GM23338 (cell line): Measurements from ENCODE around the gene FAM185A. TPM values are rescaled to one million over a fixed set of nuclear protein-coding genes. Genes with fewer than 3 reads are reported as not detected.
"Not testable (repeated sequence)": the region's sequence is repeated elsewhere in the genome, so short reads cannot be mapped to it uniquely, and the experiment has no call there.

Experiments
- ATAC-seq: fragments of 200-7000 bp; cut with Tn5 transposase; 3 replicates; pipeline ENCODE4 v1.9.1; 2020
- DNase-seq: peaks from one replicate; pipeline ENCODE4 v3.0.0-alpha.2; 2015; ENCODE audit warnings: low spot score
- H2AFZ ChIP-seq: fragments of 200-600 bp; sonication (generic); 2 replicates; pipeline ENCODE4 v1.8.0; 2016; ENCODE audit warnings: antibody characterized with exemption, mild to moderate bottlenecking, moderate library complexity
- H3F3A ChIP-seq: fragments of 200-600 bp; sonication (generic); replicated peaks from 2 replicates; pipeline ENCODE4 v1.8.0; 2017; ENCODE audit warnings: antibody characterized with exemption, mixed run types, low read depth
- H3K27ac ChIP-seq: fragments of 200-600 bp; sonication (generic); 2 replicates; pipeline ENCODE4 v1.6.1; 2016; ENCODE audit warnings: low read depth
- H3K27me3 ChIP-seq: fragments of 200-600 bp; sonication (generic); 2 replicates; pipeline ENCODE4 v1.8.0; 2016; ENCODE audit warnings: mild to moderate bottlenecking, mixed run types, moderate library complexity; ENCODE audit not compliant: insufficient read depth
- H3K36me3 ChIP-seq: fragments of 200-600 bp; sonication (generic); 2 replicates; pipeline ENCODE4 v1.8.0; 2016; ENCODE audit warnings: mild to moderate bottlenecking; ENCODE audit not compliant: insufficient read depth
- H3K4me1 ChIP-seq: fragments of 200-600 bp; sonication (generic); 2 replicates; pipeline ENCODE4 v1.8.0; 2016; ENCODE audit warnings: mild to moderate bottlenecking, moderate library complexity; ENCODE audit not compliant: insufficient read depth
- H3K4me2 ChIP-seq: fragments of 200-600 bp; sonication (generic); 2 replicates; pipeline ENCODE4 v1.7.1; 2017; ENCODE audit warnings: mixed run types
- H3K4me3 ChIP-seq: fragments of 200-600 bp; sonication (generic); 2 replicates; pipeline ENCODE4 v1.6.1; 2016; ENCODE audit warnings: mixed run types
- H3K79me2 ChIP-seq: fragments of 200-600 bp; sonication (generic); replicated peaks from 2 replicates; pipeline ENCODE4 v1.8.0; 2017; ENCODE audit warnings: mild to moderate bottlenecking; ENCODE audit not compliant: insufficient read depth
- H3K9me2 ChIP-seq: fragments of 200-600 bp; sonication (generic); 2 replicates; pipeline ENCODE4 v1.8.0; 2017; ENCODE audit not compliant: insufficient read depth
- H4K20me1 ChIP-seq: fragments of 200-600 bp; sonication (generic); replicated peaks from 2 replicates; pipeline ENCODE4 v1.8.0; 2017; ENCODE audit warnings: mild to moderate bottlenecking; ENCODE audit not compliant: insufficient read depth
- H3K27ac Mint-ChIP-seq: 2 replicates; pipeline ENCODE4 v1.8.0; 2020; ENCODE audit warnings: inconsistent platforms, mild to moderate bottlenecking, moderate library complexity, mixed read lengths
- H3K27me3 Mint-ChIP-seq: 3 replicates; pipeline ENCODE4 v1.8.0; 2022; ENCODE audit warnings: low read depth, mild to moderate bottlenecking, moderate library complexity, mixed read lengths, inconsistent platforms; ENCODE audit not compliant: insufficient read depth, poor library complexity
- H3K36me3 Mint-ChIP-seq: 3 replicates; pipeline ENCODE4 v1.8.0; 2021; ENCODE audit warnings: low read depth, mild to moderate bottlenecking, inconsistent platforms, moderate library complexity, mixed read lengths
- H3K4me1 Mint-ChIP-seq: 3 replicates; pipeline ENCODE4 v1.8.0; 2020; ENCODE audit warnings: mild to moderate bottlenecking, inconsistent platforms, mixed read lengths
- H3K4me3 Mint-ChIP-seq: 3 replicates; pipeline ENCODE4 v1.8.0; 2021; ENCODE audit warnings: moderate library complexity, mild to moderate bottlenecking, inconsistent platforms, mixed read lengths
- H3K9me3 Mint-ChIP-seq: 3 replicates; pipeline ENCODE4 v1.8.0; 2020; ENCODE audit warnings: moderate library complexity, mild to moderate bottlenecking, inconsistent platforms, mixed read lengths
- polyA plus RNA-seq: library from polyadenylated mRNA; unstranded; fragments of >200 nt; fragmentation: Nextera tagmentation; extraction: Ambion mirVana; gene quantifications from 2 replicates; pipeline ENCODE4 v1.2.1, GENCODE V29; 2016
- total RNA-seq: library from RNA; depleted of rRNA; stranded (reverse); fragments of >200 nt; shearing (Covaris generic); gene quantifications from 2 replicates; pipeline ENCODE4 v1.2.3, GENCODE V29; 2014

Gene FAM185A
- total and polyA plus RNA-seq, 2 experiments from 2014 or later: 5.7 to 11.7 TPM

DNA sequence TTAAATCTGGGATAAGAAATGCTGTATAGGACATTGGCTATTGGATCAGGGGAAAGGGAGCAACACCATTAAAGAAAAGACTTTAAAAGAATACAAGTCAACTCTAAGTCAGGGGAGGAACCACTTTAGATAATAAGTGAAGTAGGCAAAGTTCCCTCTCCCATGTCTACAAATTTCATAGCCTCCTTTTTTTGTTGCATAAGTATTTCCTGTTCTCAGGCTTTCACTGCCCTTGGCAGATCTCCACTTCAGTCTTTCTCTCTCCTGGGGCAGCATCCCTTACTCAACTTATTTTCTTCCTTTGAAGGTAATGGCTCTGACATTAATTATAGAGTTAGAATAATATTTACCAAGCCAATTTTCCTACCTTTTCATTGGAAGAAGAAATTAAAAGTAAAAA, 30.3 kb upstream of the FAM185A start:
- not testable (repeated sequence) for ATAC-seq, H3K4me1 ChIP-seq, H3K27me3 ChIP-seq, H3K27ac ChIP-seq, H3K36me3 Mint-ChIP-seq, H2AFZ ChIP-seq, H3F3A ChIP-seq, DNase-seq, H4K20me1 ChIP-seq, H3K4me2 ChIP-seq, H3K27ac Mint-ChIP-seq, H3K4me1 Mint-ChIP-seq, H3K4me3 ChIP-seq, H3K36me3 ChIP-seq, H3K27me3 Mint-ChIP-seq, H3K9me2 ChIP-seq, H3K4me3 Mint-ChIP-seq, H3K79me2 ChIP-seq
- peaks cover 14% of the 10 kb centered on the region for H3K9me3 Mint-ChIP-seq

DNA sequence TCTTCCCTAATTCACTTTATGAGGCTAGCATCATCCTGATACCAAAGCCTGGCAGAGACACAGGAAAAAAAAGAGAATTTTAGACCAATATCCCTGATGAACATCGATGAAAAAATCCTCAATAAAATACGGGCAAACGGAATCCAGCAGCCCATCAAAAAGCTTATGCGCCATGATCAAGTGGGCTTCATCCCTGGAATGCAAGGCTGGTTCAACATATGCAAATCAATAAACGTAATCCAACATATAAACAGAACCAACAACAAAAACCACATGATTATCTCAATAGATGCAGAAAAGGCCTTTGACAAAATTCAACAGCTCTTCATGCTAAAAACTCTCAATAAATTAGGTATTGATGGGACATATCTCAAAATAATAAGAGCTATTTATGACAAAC, 22.6 kb upstream of the FAM185A start:
- H3K9me3 Mint-ChIP-seq: peaks cover 31% of the 10 kb centered on the region
- H2AFZ ChIP-seq, H3K4me3 ChIP-seq: not testable (repeated sequence)

DNA sequence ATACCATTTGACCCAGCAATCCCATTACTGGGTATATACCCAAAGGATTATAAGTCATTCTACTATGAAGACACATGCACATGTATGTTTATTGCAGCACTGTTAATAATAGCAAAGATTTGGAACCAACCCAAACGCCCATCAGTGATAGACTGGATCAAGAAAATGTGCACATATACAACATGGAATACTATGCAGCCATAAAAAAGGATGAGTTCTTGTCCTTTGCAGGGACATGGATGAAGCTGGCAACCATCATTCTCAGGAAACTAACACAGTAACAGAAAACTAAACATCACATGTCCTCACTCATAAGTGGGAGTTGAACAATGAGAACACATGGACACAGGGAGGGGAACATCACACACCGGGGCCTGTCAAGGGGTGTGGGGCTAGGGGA, 19.1 kb upstream of the FAM185A start:
- not testable (repeated sequence) for H4K20me1 ChIP-seq, H3K79me2 ChIP-seq, H3K36me3 ChIP-seq, H3K27ac ChIP-seq, H3K4me3 Mint-ChIP-seq, H3K27me3 Mint-ChIP-seq, H3K4me1 ChIP-seq, H3K9me2 ChIP-seq, H3F3A ChIP-seq, DNase-seq, H3K4me3 ChIP-seq, H3K27me3 ChIP-seq, H3K4me1 Mint-ChIP-seq, ATAC-seq, H3K36me3 Mint-ChIP-seq, H3K27ac Mint-ChIP-seq, H2AFZ ChIP-seq, H3K4me2 ChIP-seq
- H3K9me3 Mint-ChIP-seq: peaks cover 10% of the 10 kb centered on the region; the same call in 2 of the 3 replicates

More for the DNA sequence above, 22.6 kb upstream of the FAM185A start:
- not testable (repeated sequence) for H3F3A ChIP-seq, H3K27me3 Mint-ChIP-seq, H3K36me3 ChIP-seq, H3K9me2 ChIP-seq, DNase-seq, H3K27ac Mint-ChIP-seq, H3K27me3 ChIP-seq, ATAC-seq, H4K20me1 ChIP-seq, H3K4me1 ChIP-seq, H3K79me2 ChIP-seq, H3K4me2 ChIP-seq, H3K4me3 Mint-ChIP-seq, H3K36me3 Mint-ChIP-seq, H3K4me1 Mint-ChIP-seq, H3K27ac ChIP-seq

DNA sequence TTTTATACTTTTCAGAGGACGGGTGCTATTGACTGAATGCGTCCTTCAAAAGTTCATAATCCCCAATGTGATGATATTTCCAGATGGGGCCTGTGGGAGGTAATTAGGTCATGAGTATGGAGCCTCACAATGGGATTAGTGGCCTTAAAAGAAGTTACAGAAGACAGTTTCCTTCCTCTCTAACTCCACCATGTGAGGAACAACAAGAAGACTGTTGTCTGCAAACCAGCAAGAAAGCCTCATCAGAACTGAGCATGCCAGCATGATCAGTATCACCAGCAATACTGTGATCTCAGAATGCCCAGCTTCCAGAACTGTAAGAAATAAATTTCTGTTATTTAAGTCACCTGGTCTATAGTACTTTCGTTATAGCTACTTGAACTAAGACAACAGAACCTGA, 18.4 kb upstream of the FAM185A start:
- H3K27ac Mint-ChIP-seq, H3K36me3 Mint-ChIP-seq, H3K4me1 Mint-ChIP-seq, H2AFZ ChIP-seq, H3K27me3 ChIP-seq, DNase-seq, H3F3A ChIP-seq, H3K4me2 ChIP-seq, H3K9me2 ChIP-seq, H3K36me3 ChIP-seq, H4K20me1 ChIP-seq, H3K79me2 ChIP-seq, H3K4me1 ChIP-seq, ATAC-seq, H3K27ac ChIP-seq, H3K27me3 Mint-ChIP-seq, H3K4me3 Mint-ChIP-seq, H3K4me3 ChIP-seq: not testable (repeated sequence)
- peaks cover 10% of the 10 kb centered on the region; the same call in 2 of the 3 replicates for H3K9me3 Mint-ChIP-seq

DNA sequence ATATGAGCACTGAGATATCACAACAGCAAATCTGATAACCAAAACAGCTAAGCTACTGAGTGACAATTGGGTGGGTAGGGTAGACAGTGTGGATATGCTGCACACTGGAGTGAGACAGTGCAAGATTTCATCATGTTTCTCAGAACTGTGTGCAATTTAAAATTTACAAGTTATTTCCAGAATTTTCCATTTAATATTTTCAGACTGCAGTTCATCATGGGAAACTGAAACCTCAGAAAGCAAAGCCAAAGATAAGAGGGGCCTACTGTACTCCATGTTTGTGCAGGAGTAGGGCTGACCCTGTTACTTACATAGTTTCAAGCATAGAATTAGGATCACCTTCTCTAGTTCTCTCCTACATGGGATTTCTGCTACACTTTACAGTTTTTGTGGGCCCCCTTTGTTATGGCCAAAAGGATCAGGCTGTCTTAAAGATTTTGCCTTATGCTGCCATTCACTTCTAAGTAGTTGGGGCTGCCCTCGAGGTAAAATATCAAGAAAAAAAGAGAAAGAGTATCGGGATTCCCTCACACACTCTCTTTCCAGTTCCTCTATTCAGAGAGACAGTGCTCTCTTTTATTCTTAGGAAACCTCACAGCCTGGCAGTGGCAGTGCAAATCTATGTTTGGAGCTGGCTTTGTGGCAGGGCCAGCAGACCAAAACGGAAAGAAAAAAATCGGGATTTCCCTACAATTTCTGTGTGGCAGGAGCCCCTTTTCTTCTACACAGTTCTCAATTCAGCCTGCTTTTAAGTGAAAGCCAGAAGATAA, 6.6 kb upstream of the FAM185A start:
- H3K4me2 ChIP-seq, H3K4me1 ChIP-seq, H3K27me3 ChIP-seq, H3K27ac Mint-ChIP-seq, H3K79me2 ChIP-seq, H3K9me2 ChIP-seq, H3K27me3 Mint-ChIP-seq, H3F3A ChIP-seq, H2AFZ ChIP-seq, H3K4me1 Mint-ChIP-seq, H3K36me3 ChIP-seq, ATAC-seq, H3K4me3 Mint-ChIP-seq, H3K36me3 Mint-ChIP-seq, H3K9me3 Mint-ChIP-seq, H4K20me1 ChIP-seq, DNase-seq, H3K4me3 ChIP-seq, H3K27ac ChIP-seq: not testable (repeated sequence)

DNA sequence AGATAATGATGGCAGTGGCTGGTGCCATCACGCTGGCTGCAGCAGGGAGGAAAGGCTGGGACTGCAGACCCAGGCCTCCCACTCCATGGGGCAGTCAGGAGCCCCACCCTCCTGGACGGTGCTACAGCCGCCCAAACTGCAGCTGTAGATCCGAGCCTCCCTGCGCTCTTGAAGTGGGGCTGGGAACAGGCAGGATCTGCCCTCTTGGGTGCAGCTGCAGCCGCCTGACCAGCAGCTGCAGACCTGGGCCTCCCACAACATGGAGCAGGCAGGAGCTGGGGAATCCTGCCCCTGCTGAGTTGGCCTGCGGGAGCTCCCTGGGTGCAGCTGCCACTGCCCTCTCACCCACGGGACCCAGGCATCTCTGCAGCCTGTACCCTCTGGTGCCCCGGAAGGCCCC, 4.9 kb upstream of the FAM185A start:
- H3K9me2 ChIP-seq, H3K4me3 ChIP-seq, H3K36me3 ChIP-seq, H4K20me1 ChIP-seq, H3K27ac ChIP-seq, H2AFZ ChIP-seq, H3K27me3 ChIP-seq, H3K27ac Mint-ChIP-seq, DNase-seq, H3K4me1 Mint-ChIP-seq, H3K27me3 Mint-ChIP-seq, H3K4me2 ChIP-seq, H3K4me3 Mint-ChIP-seq, H3K9me3 Mint-ChIP-seq, H3F3A ChIP-seq, H3K4me1 ChIP-seq, H3K36me3 Mint-ChIP-seq, H3K79me2 ChIP-seq: not testable (repeated sequence)
- peak; percentile 7; the same call in 1 of the 3 replicates for ATAC-seq
